ENCODE results near the gene KDM2A. TPM values are rescaled to one million over a fixed set of nuclear protein-coding genes. Genes with fewer than 3 reads are reported as not detected.

KDM2A gene
- total and polyA plus RNA-seq, 2 of the 13 experiments (the other 11 are each of a cell fraction or from before 2014, with no cell fraction given), result 31.3 to 31.4 TPM

DNA sequence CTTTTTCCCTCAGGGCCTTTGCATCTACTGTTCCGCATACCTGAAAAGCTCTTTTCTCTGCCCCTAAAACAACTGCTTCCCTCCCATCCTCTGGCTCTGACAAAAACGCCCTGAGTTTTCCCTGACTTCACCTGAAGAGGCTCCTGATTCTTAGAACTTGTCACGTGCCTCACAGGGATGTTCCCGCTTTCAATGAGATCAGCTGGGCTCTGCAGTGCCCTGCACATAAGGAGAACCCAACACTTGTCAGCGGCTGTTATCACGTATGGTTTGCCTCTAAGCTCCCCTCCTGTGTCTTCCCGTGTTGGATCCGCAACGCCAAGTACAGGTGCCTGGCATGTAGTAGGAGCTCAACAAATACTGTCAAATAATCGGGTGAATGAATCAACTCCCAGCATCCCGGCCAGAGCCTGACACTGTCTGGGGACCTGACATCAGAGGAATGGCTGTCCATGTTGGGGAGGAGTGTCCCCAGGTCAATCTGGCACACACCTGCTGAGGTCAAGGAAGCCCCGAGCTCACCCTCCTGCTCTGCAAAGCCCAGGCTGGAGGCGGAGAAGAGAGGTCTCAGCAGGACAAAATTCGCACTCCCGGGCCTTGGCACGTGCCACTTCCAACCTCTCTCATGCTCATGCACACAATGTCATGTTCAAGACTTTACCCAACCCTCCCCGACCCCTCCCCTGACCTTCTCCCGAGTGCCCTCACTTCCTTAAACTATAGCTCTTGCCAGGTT lies 143.1 kb downstream of the KDM2A start (continued):
- TF ChIP-seq, protein P1, sequence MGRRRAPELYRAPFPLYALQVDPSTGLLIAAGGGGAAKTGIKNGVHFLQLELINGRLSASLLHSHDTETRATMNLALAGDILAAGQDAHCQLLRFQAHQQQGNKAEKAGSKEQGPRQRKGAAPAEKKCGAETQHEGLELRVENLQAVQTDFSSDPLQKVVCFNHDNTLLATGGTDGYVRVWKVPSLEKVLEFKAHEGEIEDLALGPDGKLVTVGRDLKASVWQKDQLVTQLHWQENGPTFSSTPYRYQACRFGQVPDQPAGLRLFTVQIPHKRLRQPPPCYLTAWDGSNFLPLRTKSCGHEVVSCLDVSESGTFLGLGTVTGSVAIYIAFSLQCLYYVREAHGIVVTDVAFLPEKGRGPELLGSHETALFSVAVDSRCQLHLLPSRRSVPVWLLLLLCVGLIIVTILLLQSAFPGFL (CRISPR knock-in tag; IDR thresholded peaks at IDR 0.05), result no peak
- peak; percentile 21 for TF ChIP-seq IKZF4 (CRISPR knock-in tag; IDR thresholded peaks at IDR 0.05; ENCODE audit: borderline replicate concordance, low read depth, not compliant biosample characterization)
- TF ChIP-seq HMG20A (CRISPR knock-in tag; IDR thresholded peaks at IDR 0.05; ENCODE audit: borderline replicate concordance), result no peak
- no peak for TF ChIP-seq ZNF549 (CRISPR knock-in tag; IDR thresholded peaks at IDR 0.05)
- no peak for TF ChIP-seq KLF16 (CRISPR knock-in tag; IDR thresholded peaks at IDR 0.05)
- TF ChIP-seq MAZ (IDR thresholded peaks at IDR 0.05; ENCODE audit: borderline replicate concordance, low read depth, low read length), result no peak
- no peak for TF ChIP-seq MAZ (CRISPR knock-in tag; IDR thresholded peaks at IDR 0.05; ENCODE audit: low read depth)
- TF ChIP-seq, protein P2, sequence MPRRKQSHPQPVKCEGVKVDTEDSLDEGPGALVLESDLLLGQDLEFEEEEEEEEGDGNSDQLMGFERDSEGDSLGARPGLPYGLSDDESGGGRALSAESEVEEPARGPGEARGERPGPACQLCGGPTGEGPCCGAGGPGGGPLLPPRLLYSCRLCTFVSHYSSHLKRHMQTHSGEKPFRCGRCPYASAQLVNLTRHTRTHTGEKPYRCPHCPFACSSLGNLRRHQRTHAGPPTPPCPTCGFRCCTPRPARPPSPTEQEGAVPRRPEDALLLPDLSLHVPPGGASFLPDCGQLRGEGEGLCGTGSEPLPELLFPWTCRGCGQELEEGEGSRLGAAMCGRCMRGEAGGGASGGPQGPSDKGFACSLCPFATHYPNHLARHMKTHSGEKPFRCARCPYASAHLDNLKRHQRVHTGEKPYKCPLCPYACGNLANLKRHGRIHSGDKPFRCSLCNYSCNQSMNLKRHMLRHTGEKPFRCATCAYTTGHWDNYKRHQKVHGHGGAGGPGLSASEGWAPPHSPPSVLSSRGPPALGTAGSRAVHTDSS (CRISPR knock-in tag; conservative IDR thresholded peaks at IDR 0.05), result no peak
- TF ChIP-seq ZNF605 (CRISPR knock-in tag; IDR thresholded peaks at IDR 0.05), result 0 out of 2 replicates have a peak, but pooled peaks have one; percentile 27
- TF ChIP-seq, protein P3, sequence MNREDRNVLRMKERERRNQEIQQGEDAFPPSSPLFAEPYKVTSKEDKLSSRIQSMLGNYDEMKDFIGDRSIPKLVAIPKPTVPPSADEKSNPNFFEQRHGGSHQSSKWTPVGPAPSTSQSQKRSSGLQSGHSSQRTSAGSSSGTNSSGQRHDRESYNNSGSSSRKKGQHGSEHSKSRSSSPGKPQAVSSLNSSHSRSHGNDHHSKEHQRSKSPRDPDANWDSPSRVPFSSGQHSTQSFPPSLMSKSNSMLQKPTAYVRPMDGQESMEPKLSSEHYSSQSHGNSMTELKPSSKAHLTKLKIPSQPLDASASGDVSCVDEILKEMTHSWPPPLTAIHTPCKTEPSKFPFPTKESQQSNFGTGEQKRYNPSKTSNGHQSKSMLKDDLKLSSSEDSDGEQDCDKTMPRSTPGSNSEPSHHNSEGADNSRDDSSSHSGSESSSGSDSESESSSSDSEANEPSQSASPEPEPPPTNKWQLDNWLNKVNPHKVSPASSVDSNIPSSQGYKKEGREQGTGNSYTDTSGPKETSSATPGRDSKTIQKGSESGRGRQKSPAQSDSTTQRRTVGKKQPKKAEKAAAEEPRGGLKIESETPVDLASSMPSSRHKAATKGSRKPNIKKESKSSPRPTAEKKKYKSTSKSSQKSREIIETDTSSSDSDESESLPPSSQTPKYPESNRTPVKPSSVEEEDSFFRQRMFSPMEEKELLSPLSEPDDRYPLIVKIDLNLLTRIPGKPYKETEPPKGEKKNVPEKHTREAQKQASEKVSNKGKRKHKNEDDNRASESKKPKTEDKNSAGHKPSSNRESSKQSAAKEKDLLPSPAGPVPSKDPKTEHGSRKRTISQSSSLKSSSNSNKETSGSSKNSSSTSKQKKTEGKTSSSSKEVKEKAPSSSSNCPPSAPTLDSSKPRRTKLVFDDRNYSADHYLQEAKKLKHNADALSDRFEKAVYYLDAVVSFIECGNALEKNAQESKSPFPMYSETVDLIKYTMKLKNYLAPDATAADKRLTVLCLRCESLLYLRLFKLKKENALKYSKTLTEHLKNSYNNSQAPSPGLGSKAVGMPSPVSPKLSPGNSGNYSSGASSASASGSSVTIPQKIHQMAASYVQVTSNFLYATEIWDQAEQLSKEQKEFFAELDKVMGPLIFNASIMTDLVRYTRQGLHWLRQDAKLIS (CRISPR knock-in tag; IDR thresholded peaks at IDR 0.05), result no peak
- TF ChIP-seq, protein P4, sequence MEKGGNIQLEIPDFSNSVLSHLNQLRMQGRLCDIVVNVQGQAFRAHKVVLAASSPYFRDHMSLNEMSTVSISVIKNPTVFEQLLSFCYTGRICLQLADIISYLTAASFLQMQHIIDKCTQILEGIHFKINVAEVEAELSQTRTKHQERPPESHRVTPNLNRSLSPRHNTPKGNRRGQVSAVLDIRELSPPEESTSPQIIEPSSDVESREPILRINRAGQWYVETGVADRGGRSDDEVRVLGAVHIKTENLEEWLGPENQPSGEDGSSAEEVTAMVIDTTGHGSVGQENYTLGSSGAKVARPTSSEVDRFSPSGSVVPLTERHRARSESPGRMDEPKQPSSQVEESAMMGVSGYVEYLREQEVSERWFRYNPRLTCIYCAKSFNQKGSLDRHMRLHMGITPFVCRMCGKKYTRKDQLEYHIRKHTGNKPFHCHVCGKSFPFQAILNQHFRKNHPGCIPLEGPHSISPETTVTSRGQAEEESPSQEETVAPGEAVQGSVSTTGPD (CRISPR knock-in tag; IDR thresholded peaks at IDR 0.05), result no peak
- no peak for TF ChIP-seq ZNF484 (CRISPR knock-in tag; IDR thresholded peaks at IDR 0.05; ENCODE audit: borderline replicate concordance, low read depth)
- TF ChIP-seq SALL2 (CRISPR knock-in tag; IDR thresholded peaks at IDR 0.05), result no peak
- no peak for TF ChIP-seq SAP130 (CRISPR knock-in tag; IDR thresholded peaks at IDR 0.05; ENCODE audit: low read depth)
- no peak for TF ChIP-seq ZFX (CRISPR knock-in tag; IDR thresholded peaks at IDR 0.05; ENCODE audit: low read depth)
- no peak for TF ChIP-seq HMGA1 (CRISPR knock-in tag; conservative IDR thresholded peaks at IDR 0.05)
- no peak for TF ChIP-seq HNF4G (IDR thresholded peaks at IDR 0.05; ENCODE audit: borderline replicate concordance, low read depth, low read length)
- TF ChIP-seq HNF4G (CRISPR knock-in tag; IDR thresholded peaks at IDR 0.05; ENCODE audit: borderline replicate concordance, low read depth), result no peak
- TF ChIP-seq, protein P5, sequence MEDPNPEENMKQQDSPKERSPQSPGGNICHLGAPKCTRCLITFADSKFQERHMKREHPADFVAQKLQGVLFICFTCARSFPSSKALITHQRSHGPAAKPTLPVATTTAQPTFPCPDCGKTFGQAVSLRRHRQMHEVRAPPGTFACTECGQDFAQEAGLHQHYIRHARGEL (CRISPR knock-in tag; IDR thresholded peaks at IDR 0.05), result no peak
- no peak for TF ChIP-seq ZNF567 (CRISPR knock-in tag; IDR thresholded peaks at IDR 0.05; ENCODE audit: borderline replicate concordance)
